ENCODE results near the gene SORBS1.

The SORBS1 gene

GRCh38 chr10:95430231-95430951, 130.8 kb downstream of the SORBS1 start:
- peak; percentile 42 for DNase-seq

GRCh38 chr10:95429639-95430038, 131.5 kb downstream of the SORBS1 start:
- DNase-seq, result no peak

GRCh38 chr10:95428701-95429100, 132.5 kb downstream of the SORBS1 start:
- DNase-seq, result no peak

- DNase-seq, result no peak
Measured at GRCh38 chr10:95426482-95426881, 134.7 kb downstream of the SORBS1 start.

- no peak for DNase-seq
Measured at GRCh38 chr10:95425592-95426465, 135.3 kb downstream of the SORBS1 start.

GRCh38 chr10:95423164-95424005, 137.8 kb downstream of the SORBS1 start:
- no peak for DNase-seq

GRCh38 chr10:95422233-95422632, 138.9 kb downstream of the SORBS1 start:
- no peak for DNase-seq

GRCh38 chr10:95421782-95422181, 139.4 kb downstream of the SORBS1 start:
- no peak for DNase-seq

- no peak for DNase-seq
Measured at GRCh38 chr10:95419399-95419798, 141.8 kb downstream of the SORBS1 start.

GRCh38 chr10:95416973-95417372, 144.2 kb downstream of the SORBS1 start:
- no peak for DNase-seq

- no peak for DNase-seq
Measured at GRCh38 chr10:95416270-95416669, 144.9 kb downstream of the SORBS1 start.

- DNase-seq, result no peak
Measured at GRCh38 chr10:95415621-95416031, 145.5 kb downstream of the SORBS1 start.

GRCh38 chr10:95414844-95415485, 146.2 kb downstream of the SORBS1 start:
- no peak for DNase-seq

- DNase-seq, result no peak
Measured at GRCh38 chr10:95414016-95414830, 146.9 kb downstream of the SORBS1 start.

- DNase-seq, result no peak
Measured at GRCh38 chr10:95413588-95413987, 147.6 kb downstream of the SORBS1 start.

GRCh38 chr10:95411635-95412034, 149.5 kb downstream of the SORBS1 start:
- DNase-seq, result no peak

GRCh38 chr10:95408983-95409873, 151.9 kb downstream of the SORBS1 start:
- DNase-seq, result no peak

- DNase-seq, result no peak
Measured at GRCh38 chr10:95408148-95408960, 152.8 kb downstream of the SORBS1 start.

GRCh38 chr10:95407546-95407945, 153.6 kb downstream of the SORBS1 start:
- no peak for DNase-seq
